Measurements from ENCODE around the gene DAPK1.

DNA sequence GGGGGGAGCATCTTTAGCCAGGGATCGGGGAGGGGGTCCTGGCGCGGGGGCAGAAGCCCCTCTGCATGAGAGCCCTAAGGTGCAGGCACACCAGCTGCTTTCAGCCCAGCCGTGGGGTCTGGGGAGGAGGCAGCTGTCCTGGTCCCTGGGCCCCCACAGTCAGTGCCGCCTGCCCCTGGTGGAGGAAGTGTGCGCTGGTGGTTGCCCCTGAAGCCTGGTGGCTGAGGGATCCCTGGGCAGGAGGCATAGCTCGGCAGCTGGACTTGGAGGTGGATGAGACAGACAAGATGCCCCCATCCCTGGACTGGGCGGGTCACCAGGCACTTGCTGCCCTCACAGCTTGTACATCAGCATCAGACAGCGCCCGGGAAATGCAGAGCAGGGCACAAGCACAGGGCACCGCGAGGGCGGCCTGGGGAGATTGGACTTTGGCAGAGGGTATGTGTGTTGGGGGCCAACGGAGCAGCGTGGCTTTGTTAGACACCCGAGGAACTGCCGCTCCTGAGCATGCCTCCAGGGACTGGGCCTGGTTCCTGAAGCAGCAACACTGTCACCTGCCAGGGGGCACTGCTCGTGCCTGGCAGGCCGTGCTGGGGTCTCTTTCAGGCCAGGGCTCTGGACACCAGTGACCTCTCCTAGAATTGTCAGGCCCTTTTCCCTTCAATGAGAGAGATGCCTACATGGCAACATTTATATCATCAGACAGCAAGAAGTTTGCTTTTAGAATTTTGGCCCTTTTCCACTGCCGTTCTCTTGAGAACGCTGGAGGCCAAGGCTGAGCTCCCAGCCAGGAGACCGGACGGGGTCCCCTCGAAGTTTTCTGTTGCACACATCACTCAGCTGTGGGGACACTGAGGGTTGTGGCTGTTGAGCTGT lies 186.3 kb downstream of the DAPK1 start:
- TF ChIP-seq, protein P1, sequence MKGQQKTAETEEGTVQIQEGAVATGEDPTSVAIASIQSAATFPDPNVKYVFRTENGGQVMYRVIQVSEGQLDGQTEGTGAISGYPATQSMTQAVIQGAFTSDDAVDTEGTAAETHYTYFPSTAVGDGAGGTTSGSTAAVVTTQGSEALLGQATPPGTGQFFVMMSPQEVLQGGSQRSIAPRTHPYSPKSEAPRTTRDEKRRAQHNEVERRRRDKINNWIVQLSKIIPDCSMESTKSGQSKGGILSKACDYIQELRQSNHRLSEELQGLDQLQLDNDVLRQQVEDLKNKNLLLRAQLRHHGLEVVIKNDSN (IDR thresholded peaks at IDR 0.05; ENCODE audit: borderline replicate concordance, low read depth), result no peak
- TF ChIP-seq, protein P2, sequence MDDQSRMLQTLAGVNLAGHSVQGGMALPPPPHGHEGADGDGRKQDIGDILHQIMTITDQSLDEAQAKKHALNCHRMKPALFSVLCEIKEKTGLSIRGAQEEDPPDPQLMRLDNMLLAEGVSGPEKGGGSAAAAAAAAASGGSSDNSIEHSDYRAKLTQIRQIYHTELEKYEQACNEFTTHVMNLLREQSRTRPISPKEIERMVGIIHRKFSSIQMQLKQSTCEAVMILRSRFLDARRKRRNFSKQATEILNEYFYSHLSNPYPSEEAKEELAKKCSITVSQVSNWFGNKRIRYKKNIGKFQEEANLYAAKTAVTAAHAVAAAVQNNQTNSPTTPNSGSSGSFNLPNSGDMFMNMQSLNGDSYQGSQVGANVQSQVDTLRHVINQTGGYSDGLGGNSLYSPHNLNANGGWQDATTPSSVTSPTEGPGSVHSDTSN (IDR thresholded peaks at IDR 0.05), result no peak
- TF ChIP-seq MXI1 (IDR thresholded peaks at IDR 0.05; ENCODE audit: low read depth, low read length), result no peak
- no peak for TF ChIP-seq CTCF (IDR thresholded peaks at IDR 0.05)

Data from SK-N-SH (cell line).